Panc1 (cell line): ENCODE data around the gene FSIP1. TPM values are rescaled to one million over a fixed set of nuclear protein-coding genes. Genes with fewer than 3 reads are reported as not detected.

Source experiments
- ATAC-seq: fragments of 200-7000 bp; cut with Tn5 transposase; 2 replicates; pipeline ENCODE4 v1.9.1; 2020; ENCODE audit warnings: mild to moderate bottlenecking, moderate library complexity
- BruUV-seq: library from RNA; stranded (reverse); fragments of 400-500 nt; replicated peaks from 2 replicates; lab custom pipeline; 2021; lab: Mats Ljungman, UMichigan
- CTCF ChIA-PET: fragments of 300-600 bp; sonication (Branson Sonifier 250); formaldehyde crosslinking; loops from one replicate; lab custom pipeline; 2022; ENCODE audit warnings: antibody characterized with exemption; lab: Charles Lee
- POLR2A ChIA-PET: fragments of 300-600 bp; sonication (Branson Sonifier 250); formaldehyde crosslinking; loops from one replicate; lab custom pipeline; 2022; ENCODE audit warnings: antibody characterized with exemption; lab: Charles Lee
- DNase-seq: peaks from one replicate; pipeline ENCODE4 v3.0.0-alpha.2; 2010; ENCODE audit warnings: low read depth, low spot score
- H3K27ac ChIP-seq: 2 replicates; pipeline ENCODE4 v1.5.1; 2011; ENCODE audit warnings: mild to moderate bottlenecking, low read length, inconsistent platforms
- H3K27me3 ChIP-seq: fragments of 200-500 bp; sonication (Bioruptor generic); 2 replicates; pipeline ENCODE4 v1.6.0; 2014; ENCODE audit warnings: low read length, inconsistent platforms; ENCODE audit not compliant: control insufficient read depth, insufficient read depth
- H3K36me3 ChIP-seq: fragments of 200-500 bp; sonication (Bioruptor generic); 2 replicates; pipeline ENCODE4 v1.5.1; 2014; ENCODE audit warnings: inconsistent platforms, mild to moderate bottlenecking, low read length, moderate library complexity; ENCODE audit not compliant: control insufficient read depth, insufficient read depth
- H3K4me1 ChIP-seq: 2 replicates; pipeline ENCODE4 v1.5.1; 2011; ENCODE audit warnings: inconsistent platforms, mild to moderate bottlenecking, low read length, moderate library complexity; ENCODE audit not compliant: control insufficient read depth, insufficient read depth
- H3K4me3 ChIP-seq, 2 experiments: 2 replicates each; pipeline ENCODE4 v1.5.1; 2011 to 2012; ENCODE audit warnings: low read depth in 2 of 2, low read length in 2 of 2, mild to moderate bottlenecking in 2 of 2, inconsistent platforms in 1 of 2, moderate library complexity in 1 of 2
- H3K9me3 ChIP-seq: fragments of 200-500 bp; sonication (Bioruptor generic); 2 replicates; pipeline ENCODE4 v1.5.1; 2014; ENCODE audit warnings: low read depth, mild to moderate bottlenecking, inconsistent platforms, low read length, moderate library complexity; ENCODE audit not compliant: control insufficient read depth, insufficient read depth
- POLR2AphosphoS5 ChIP-seq: IDR thresholded peaks from 2 replicates; pipeline ENCODE4 v1.6.1; 2012; ENCODE audit warnings: mild to moderate bottlenecking, low read depth, low read length, moderate library complexity
- SIN3A ChIP-seq: IDR thresholded peaks from 2 replicates; pipeline ENCODE4 v1.6.1; 2012; ENCODE audit warnings: low read depth, mild to moderate bottlenecking, low read length, moderate library complexity, borderline replicate concordance; ENCODE audit not compliant: insufficient read depth
- TCF7L2 ChIP-seq: IDR thresholded peaks from 2 replicates; pipeline ENCODE4 v1.6.1; 2011; ENCODE audit warnings: mild to moderate bottlenecking, low read depth, low read length, inconsistent platforms
- in situ Hi-C: cut with HindIII; loops from 2 replicates; pipeline ENCODE4 v1.10.0; 2016; ENCODE audit warnings: low sequenced_read_pairs, low pct_unique_long_range_greater_than_20kb
- intact Hi-C: fragments of 100-400 bp; cut with micrococcal nuclease; formaldehyde crosslinking; loops from one replicate; pipeline ENCODE4 v1.10.0; 2022; ENCODE audit not compliant: unreplicated experiment
- total RNA-seq: library from RNA; stranded (reverse); gene quantifications from one replicate; pipeline ENCODE4 v1.2.1, GENCODE V29; 2021; ENCODE audit not compliant: unreplicated experiment
- TF ChIP-seq, protein P1 (sequence below), 2 experiments: IDR thresholded peaks; 2 replicates each; pipeline ENCODE4 v1.6.1; 2011 to 2012; ENCODE audit warnings: low read depth in 2 of 2, control low read depth in 1 of 2, low read length in 1 of 2, mild to moderate bottlenecking in 1 of 2, moderate library complexity in 1 of 2; ENCODE audit not compliant: insufficient read depth in 1 of 2
- TF ChIP-seq, protein P2 (sequence below): fragments of 450-650 bp; IDR thresholded peaks from 2 replicates; pipeline ENCODE4 v1.5.1; 2017; ENCODE audit warnings: mild to moderate bottlenecking

Gene FSIP1
- total RNA-seq, 1 experiment from 2014 or later, result 1.4 TPM

DNA sequence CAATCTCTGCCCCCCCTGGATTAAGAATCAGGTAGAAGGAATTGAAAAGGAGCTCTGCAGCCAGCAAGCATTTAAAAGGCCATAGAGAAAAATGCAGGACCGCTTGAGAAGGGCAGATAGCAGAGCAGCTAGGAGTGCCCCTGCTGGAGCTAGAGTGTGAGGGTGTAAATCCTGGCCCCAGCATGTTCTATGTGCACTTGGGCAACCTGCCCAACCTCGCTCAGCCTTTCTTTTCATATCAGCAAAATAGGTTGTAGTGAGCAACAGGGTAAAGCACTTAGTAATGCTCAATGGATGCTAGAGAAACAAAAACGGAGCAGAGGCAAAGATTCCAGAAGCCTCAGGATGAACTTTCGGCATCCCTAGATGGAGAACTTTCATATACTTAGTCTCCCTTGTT lies 226.8 kb downstream of the FSIP1 start:
- POLR2A ChIA-PET, result no interaction called here

DNA sequence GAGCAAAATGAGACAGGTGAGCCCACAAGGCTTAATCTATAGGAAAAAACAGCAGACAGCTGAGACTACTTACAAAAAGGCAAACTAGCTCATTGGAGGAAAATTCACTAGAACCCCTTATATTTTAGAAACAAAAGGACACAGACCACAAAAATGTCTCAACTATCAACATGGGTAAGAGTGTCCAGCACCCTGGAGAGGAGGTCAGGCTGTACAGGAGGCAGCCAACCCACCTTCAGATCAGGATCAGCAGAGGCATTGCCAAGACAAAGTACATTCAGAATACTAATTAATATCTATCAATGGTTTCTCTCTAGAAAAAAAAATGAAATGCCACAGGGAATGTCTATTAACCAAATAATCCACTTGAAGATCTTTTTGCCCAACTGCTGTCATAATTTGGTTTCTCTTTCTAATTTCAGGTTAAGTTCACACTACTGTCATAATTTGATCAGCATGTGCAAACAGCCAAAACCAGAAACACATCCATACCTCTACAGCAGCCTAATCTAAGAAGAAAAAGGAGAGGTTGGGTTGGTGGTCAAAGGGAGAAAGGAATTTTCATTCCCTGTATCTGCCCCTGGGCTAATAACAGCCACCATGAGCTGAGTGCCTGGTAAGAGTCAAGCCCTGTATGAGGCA lies 227.8 kb downstream of the FSIP1 start:
- in situ Hi-C loops, result no loop called here
- TF ChIP-seq TCF7L2 (no peak), POLR2AphosphoS5 (no peak), SIN3A (no peak)
- TF ChIP-seq, protein P1, sequence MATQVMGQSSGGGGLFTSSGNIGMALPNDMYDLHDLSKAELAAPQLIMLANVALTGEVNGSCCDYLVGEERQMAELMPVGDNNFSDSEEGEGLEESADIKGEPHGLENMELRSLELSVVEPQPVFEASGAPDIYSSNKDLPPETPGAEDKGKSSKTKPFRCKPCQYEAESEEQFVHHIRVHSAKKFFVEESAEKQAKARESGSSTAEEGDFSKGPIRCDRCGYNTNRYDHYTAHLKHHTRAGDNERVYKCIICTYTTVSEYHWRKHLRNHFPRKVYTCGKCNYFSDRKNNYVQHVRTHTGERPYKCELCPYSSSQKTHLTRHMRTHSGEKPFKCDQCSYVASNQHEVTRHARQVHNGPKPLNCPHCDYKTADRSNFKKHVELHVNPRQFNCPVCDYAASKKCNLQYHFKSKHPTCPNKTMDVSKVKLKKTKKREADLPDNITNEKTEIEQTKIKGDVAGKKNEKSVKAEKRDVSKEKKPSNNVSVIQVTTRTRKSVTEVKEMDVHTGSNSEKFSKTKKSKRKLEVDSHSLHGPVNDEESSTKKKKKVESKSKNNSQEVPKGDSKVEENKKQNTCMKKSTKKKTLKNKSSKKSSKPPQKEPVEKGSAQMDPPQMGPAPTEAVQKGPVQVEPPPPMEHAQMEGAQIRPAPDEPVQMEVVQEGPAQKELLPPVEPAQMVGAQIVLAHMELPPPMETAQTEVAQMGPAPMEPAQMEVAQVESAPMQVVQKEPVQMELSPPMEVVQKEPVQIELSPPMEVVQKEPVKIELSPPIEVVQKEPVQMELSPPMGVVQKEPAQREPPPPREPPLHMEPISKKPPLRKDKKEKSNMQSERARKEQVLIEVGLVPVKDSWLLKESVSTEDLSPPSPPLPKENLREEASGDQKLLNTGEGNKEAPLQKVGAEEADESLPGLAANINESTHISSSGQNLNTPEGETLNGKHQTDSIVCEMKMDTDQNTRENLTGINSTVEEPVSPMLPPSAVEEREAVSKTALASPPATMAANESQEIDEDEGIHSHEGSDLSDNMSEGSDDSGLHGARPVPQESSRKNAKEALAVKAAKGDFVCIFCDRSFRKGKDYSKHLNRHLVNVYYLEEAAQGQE (IDR thresholded peaks at IDR 0.05; ENCODE audit: insufficient read depth in 1 of 2, low read depth in 2 of 2, low read length in 1 of 2), result no peak
- TF ChIP-seq, protein P2, sequence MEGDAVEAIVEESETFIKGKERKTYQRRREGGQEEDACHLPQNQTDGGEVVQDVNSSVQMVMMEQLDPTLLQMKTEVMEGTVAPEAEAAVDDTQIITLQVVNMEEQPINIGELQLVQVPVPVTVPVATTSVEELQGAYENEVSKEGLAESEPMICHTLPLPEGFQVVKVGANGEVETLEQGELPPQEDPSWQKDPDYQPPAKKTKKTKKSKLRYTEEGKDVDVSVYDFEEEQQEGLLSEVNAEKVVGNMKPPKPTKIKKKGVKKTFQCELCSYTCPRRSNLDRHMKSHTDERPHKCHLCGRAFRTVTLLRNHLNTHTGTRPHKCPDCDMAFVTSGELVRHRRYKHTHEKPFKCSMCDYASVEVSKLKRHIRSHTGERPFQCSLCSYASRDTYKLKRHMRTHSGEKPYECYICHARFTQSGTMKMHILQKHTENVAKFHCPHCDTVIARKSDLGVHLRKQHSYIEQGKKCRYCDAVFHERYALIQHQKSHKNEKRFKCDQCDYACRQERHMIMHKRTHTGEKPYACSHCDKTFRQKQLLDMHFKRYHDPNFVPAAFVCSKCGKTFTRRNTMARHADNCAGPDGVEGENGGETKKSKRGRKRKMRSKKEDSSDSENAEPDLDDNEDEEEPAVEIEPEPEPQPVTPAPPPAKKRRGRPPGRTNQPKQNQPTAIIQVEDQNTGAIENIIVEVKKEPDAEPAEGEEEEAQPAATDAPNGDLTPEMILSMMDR, result no peak
- ChIA-PET CTCF (interaction anchor here (0.6 kb wide), 1 partner anchor 69 kb away, joined by 3 read pairs; no protein-coding TSS in a partner anchor), POLR2A (no interaction called here)
- Histone ChIP-seq H3K36me3 (no peaks in the 10 kb centered on the region), H3K9me3 (no peaks in the 10 kb centered on the region), H3K27ac (no peak overlapping the region; the same call in 1 of the 2 replicates), H3K4me3 (no peak overlapping the region), H3K4me1 (no peaks in the 10 kb centered on the region; the same call in 1 of the 2 replicates), H3K27me3 (no peaks in the 10 kb centered on the region)
- no TSS peak for BruUV-seq
- ATAC-seq (no peak), DNase-seq (no peak)
- intact Hi-C loops, result no loop called here

More for the DNA sequence above, 226.8 kb downstream of the FSIP1 start:
- Histone ChIP-seq H3K4me1 (no peaks in the 10 kb centered on the region; the same call in 1 of the 2 replicates), H3K27ac (no peak overlapping the region), H3K36me3 (no peaks in the 10 kb centered on the region), H3K27me3 (no peaks in the 10 kb centered on the region), H3K9me3 (no peaks in the 10 kb centered on the region), H3K4me3 (no peak overlapping the region)
- ATAC-seq, result no peak
- DNase-seq, result no peak
- in situ Hi-C loops (no loop called here), intact Hi-C loops (no loop called here)
- TF ChIP-seq, protein P1 (IDR thresholded peaks at IDR 0.05; ENCODE audit: insufficient read depth in 1 of 2, low read depth in 2 of 2, low read length in 1 of 2), result no peak
- TF ChIP-seq, protein P2, result no peak
- no peak for TF ChIP-seq TCF7L2
- no peak for TF ChIP-seq POLR2AphosphoS5
- no peak for TF ChIP-seq SIN3A
- CTCF ChIA-PET, result no interaction called here
- BruUV-seq, result no TSS peak
